Right kidney (tissue), 1 donor: Measurements from ENCODE around the gene ATP8B1.

ENCODE experiments used
- DNase-seq: peaks from one replicate; pipeline ENCODE4 v3.0.0-alpha.2; 2016

The ATP8B1 gene

DNA sequence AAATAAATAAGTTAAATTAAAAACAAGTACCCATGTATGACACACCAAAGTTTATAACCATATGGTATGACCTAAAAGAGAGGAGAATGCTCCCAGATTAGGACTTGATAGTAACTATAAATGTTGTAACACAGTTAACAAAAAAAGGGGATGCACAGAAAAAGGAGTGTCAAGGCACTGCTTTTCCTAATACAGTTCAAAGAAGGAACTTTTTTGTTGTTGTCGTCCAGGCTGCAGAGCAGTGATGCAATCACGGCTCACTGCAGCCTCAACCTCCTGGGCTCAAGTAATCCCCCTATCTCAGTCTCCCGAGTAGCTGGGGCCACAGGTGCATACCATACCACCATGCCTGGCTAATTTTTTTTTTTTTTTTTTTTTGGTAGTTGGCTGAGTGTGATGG, 184.2 kb downstream of the ATP8B1 start:
- no peak for DNase-seq

DNA sequence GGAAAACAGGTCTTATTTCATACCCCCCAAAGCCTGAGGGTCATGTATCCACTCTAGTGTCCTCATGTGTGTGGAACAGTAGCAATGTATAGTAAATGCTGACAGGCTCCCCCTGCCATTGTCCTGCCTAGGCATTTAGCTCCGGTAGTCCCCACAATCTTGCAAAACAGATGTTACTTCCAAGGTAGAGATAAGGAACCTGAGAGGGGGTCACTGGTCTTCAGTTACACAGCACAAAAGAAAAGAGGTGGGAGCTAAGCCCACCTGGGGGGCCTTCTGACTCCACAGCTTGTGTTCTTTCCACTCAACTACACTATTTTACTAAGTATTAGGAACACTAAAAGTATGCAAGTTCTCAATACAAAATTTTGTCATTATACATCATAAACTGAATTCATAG, 199.2 kb downstream of the ATP8B1 start:
- DNase-seq = no peak
